Stimulated activated naive B cell treated with anti-CD40 and anti-IgM and Interleukin-4, amounts not matched to agents 10 μg/mL and 1 μg/mL and 100 μg/mL, for 72 hours (primary cell): Measurements from ENCODE around the gene PREP.

Experiments used
- ATAC-seq, 2 donors: fragments of 150-1000 bp; cut with Tn5 transposase; replicated peaks; 2 replicates each; pipeline ENCODE4 v1.10.0; 2021; ENCODE audit warnings: moderate library complexity in 1 of 2
- DNase-seq: peaks from one replicate; pipeline ENCODE4 v3.0.0; 2021
- H3K27ac Mint-ChIP-seq: one replicate; pipeline ENCODE4 v1.8.0; 2022; ENCODE audit warnings: mild to moderate bottlenecking, mixed read lengths
- H3K27me3 Mint-ChIP-seq, 2 donors: one replicate each; pipeline ENCODE4 v1.8.0; 2022; ENCODE audit warnings: mixed read lengths in 2 of 2
- H3K36me3 Mint-ChIP-seq, 2 donors: one replicate each; pipeline ENCODE4 v1.8.0; 2022; ENCODE audit warnings: mixed read lengths in 2 of 2, mild to moderate bottlenecking in 1 of 2
- H3K4me1 Mint-ChIP-seq, 2 donors: one replicate each; pipeline ENCODE4 v1.8.0; 2022; ENCODE audit warnings: mixed read lengths in 2 of 2, mild to moderate bottlenecking in 1 of 2
- H3K4me3 Mint-ChIP-seq, 2 donors: one replicate each; pipeline ENCODE4 v1.8.0; 2022; ENCODE audit warnings: mild to moderate bottlenecking in 2 of 2, mixed read lengths in 2 of 2, moderate library complexity in 1 of 2
- H3K9me3 Mint-ChIP-seq, 2 donors: one replicate each; pipeline ENCODE4 v1.8.0; 2022; ENCODE audit warnings: mixed read lengths in 2 of 2, mild to moderate bottlenecking in 1 of 2

PREP gene

GRCh38 chr6:105375797-105376196 is 27.1 kb downstream of the PREP start:
- no peak for ATAC-seq
- H3K27ac Mint-ChIP-seq = no peak overlapping the region
- DNase-seq = no peak
- H3K4me3 Mint-ChIP-seq = no peak overlapping the region
- peaks cover 29 to 45% of the 10 kb centered on the region in 2 donors for H3K36me3 Mint-ChIP-seq
- H3K9me3 Mint-ChIP-seq = no peaks in the 10 kb centered on the region
- H3K27me3 Mint-ChIP-seq = no peaks in the 10 kb centered on the region
- H3K4me1 Mint-ChIP-seq = peaks cover 5% of the 10 kb centered on the region in 2 donors

GRCh38 chr6:105374010-105374420 is 28.9 kb downstream of the PREP start:
- DNase-seq (no peak), ATAC-seq (no peak)
- no peaks in the 10 kb centered on the region for H3K4me1 Mint-ChIP-seq
- H3K4me3 Mint-ChIP-seq = no peak overlapping the region
- H3K36me3 Mint-ChIP-seq = peaks cover 37 to 46% of the 10 kb centered on the region in 2 donors
- H3K9me3 Mint-ChIP-seq = no peaks in the 10 kb centered on the region
- no peak overlapping the region for H3K27ac Mint-ChIP-seq
- no peaks in the 10 kb centered on the region for H3K27me3 Mint-ChIP-seq

- no peak for ATAC-seq
- H3K27ac Mint-ChIP-seq = no peak overlapping the region
- no peak for DNase-seq
- H3K27me3 Mint-ChIP-seq = no peaks in the 10 kb centered on the region
- no peaks in the 10 kb centered on the region for H3K9me3 Mint-ChIP-seq
- H3K36me3 Mint-ChIP-seq = peaks cover 40 to 50% of the 10 kb centered on the region in 2 donors
- H3K4me3 Mint-ChIP-seq = no peak overlapping the region
- no peaks in the 10 kb centered on the region for H3K4me1 Mint-ChIP-seq
These were observed 29.4 kb downstream of the PREP start for GRCh38 chr6:105373481-105373880.

- H3K9me3 Mint-ChIP-seq = no peaks in the 10 kb centered on the region
- H3K27me3 Mint-ChIP-seq = no peaks in the 10 kb centered on the region
- no peak overlapping the region for H3K4me3 Mint-ChIP-seq
- H3K36me3 Mint-ChIP-seq = peaks cover 40 to 51% of the 10 kb centered on the region in 2 donors
- H3K4me1 Mint-ChIP-seq = no peaks in the 10 kb centered on the region
- H3K27ac Mint-ChIP-seq = no peak overlapping the region
- DNase-seq (no peak), ATAC-seq (no peak)
These were observed 30.1 kb downstream of the PREP start for GRCh38 chr6:105372849-105373182.

GRCh38 chr6:105372142-105372848 is 30.6 kb downstream of the PREP start:
- Mint-ChIP-seq H3K9me3 (no peaks in the 10 kb centered on the region), H3K36me3 (peaks cover 37 to 51% of the 10 kb centered on the region in 2 donors), H3K27ac (no peak overlapping the region), H3K27me3 (no peaks in the 10 kb centered on the region), H3K4me3 (no peak overlapping the region), H3K4me1 (no peaks in the 10 kb centered on the region)
- DNase-seq (no peak), ATAC-seq (no peak)

- H3K4me3 Mint-ChIP-seq = no peak overlapping the region
- H3K4me1 Mint-ChIP-seq = no peaks in the 10 kb centered on the region
- DNase-seq (no peak), ATAC-seq (no peak)
- no peaks in the 10 kb centered on the region for H3K27me3 Mint-ChIP-seq
- H3K9me3 Mint-ChIP-seq = no peaks in the 10 kb centered on the region
- H3K27ac Mint-ChIP-seq = no peak overlapping the region
- H3K36me3 Mint-ChIP-seq = peaks cover 48 to 60% of the 10 kb centered on the region in 2 donors
These were observed 32.5 kb downstream of the PREP start for GRCh38 chr6:105370351-105370750.

GRCh38 chr6:105369145-105369544 is 33.7 kb downstream of the PREP start:
- no peaks in the 10 kb centered on the region for H3K27me3 Mint-ChIP-seq
- H3K9me3 Mint-ChIP-seq = no peaks in the 10 kb centered on the region
- no peaks in the 10 kb centered on the region for H3K4me1 Mint-ChIP-seq
- DNase-seq = no peak
- no peak for ATAC-seq
- H3K27ac Mint-ChIP-seq = no peak overlapping the region
- no peak overlapping the region for H3K4me3 Mint-ChIP-seq
- H3K36me3 Mint-ChIP-seq = peaks cover 53 to 59% of the 10 kb centered on the region in 2 donors

- Mint-ChIP-seq H3K9me3 (no peaks in the 10 kb centered on the region), H3K4me1 (peaks cover 0 to 3% of the 10 kb centered on the region in 2 donors), H3K27ac (no peak overlapping the region), H3K4me3 (no peak overlapping the region), H3K27me3 (no peaks in the 10 kb centered on the region), H3K36me3 (peaks cover 41 to 61% of the 10 kb centered on the region in 2 donors)
- no peak for DNase-seq
- no peak for ATAC-seq
These were observed 38.6 kb downstream of the PREP start for GRCh38 chr6:105364243-105364642.

GRCh38 chr6:105363100-105363754 is 39.7 kb downstream of the PREP start:
- ATAC-seq = no peak
- no peak overlapping the region for H3K27ac Mint-ChIP-seq
- H3K4me3 Mint-ChIP-seq = no peak overlapping the region
- H3K36me3 Mint-ChIP-seq = peaks cover 41 to 64% of the 10 kb centered on the region in 2 donors
- H3K4me1 Mint-ChIP-seq = peaks cover 0 to 3% of the 10 kb centered on the region in 2 donors
- DNase-seq = no peak
- no peaks in the 10 kb centered on the region for H3K27me3 Mint-ChIP-seq
- no peaks in the 10 kb centered on the region for H3K9me3 Mint-ChIP-seq

- no peak overlapping the region for H3K27ac Mint-ChIP-seq
- ATAC-seq = no peak
These were observed 43.2 kb downstream of the PREP start for GRCh38 chr6:105359419-105360370.

GRCh38 chr6:105357165-105357564 is 45.7 kb downstream of the PREP start:
- H3K9me3 Mint-ChIP-seq = peaks cover 6 to 8% of the 10 kb centered on the region in 2 donors
- peaks cover 49 to 62% of the 10 kb centered on the region in 2 donors for H3K36me3 Mint-ChIP-seq
- H3K4me1 Mint-ChIP-seq = peaks cover 0 to 3% of the 10 kb centered on the region in 2 donors
- DNase-seq (no peak), ATAC-seq (no peak)
- H3K27me3 Mint-ChIP-seq = no peaks in the 10 kb centered on the region
- no peak overlapping the region for H3K4me3 Mint-ChIP-seq
- H3K27ac Mint-ChIP-seq = no peak overlapping the region

More at GRCh38 chr6:105359419-105360370, 43.2 kb downstream of the PREP start:
- Mint-ChIP-seq H3K9me3 (peaks cover 6 to 8% of the 10 kb centered on the region in 2 donors), H3K36me3 (peaks cover 54 to 70% of the 10 kb centered on the region in 2 donors), H3K4me1 (peaks cover 0 to 3% of the 10 kb centered on the region in 2 donors), H3K27me3 (no peaks in the 10 kb centered on the region), H3K4me3 (no peak overlapping the region)
- no peak for DNase-seq

- no peaks in the 10 kb centered on the region for H3K27me3 Mint-ChIP-seq
- ATAC-seq (no peak), DNase-seq (no peak)
- H3K9me3 Mint-ChIP-seq = peaks cover 6% of the 10 kb centered on the region in 2 donors
- H3K36me3 Mint-ChIP-seq = peaks cover 46 to 63% of the 10 kb centered on the region in 2 donors
- no peak overlapping the region for H3K27ac Mint-ChIP-seq
- no peaks in the 10 kb centered on the region for H3K4me1 Mint-ChIP-seq
- H3K4me3 Mint-ChIP-seq = no peak overlapping the region
These were observed 50.8 kb downstream of the PREP start for GRCh38 chr6:105352037-105352617.

- no peaks in the 10 kb centered on the region for H3K27me3 Mint-ChIP-seq
- DNase-seq (no peak), ATAC-seq (no peak)
- H3K4me1 Mint-ChIP-seq = no peaks in the 10 kb centered on the region
- no peak overlapping the region for H3K4me3 Mint-ChIP-seq
- H3K9me3 Mint-ChIP-seq = no peaks in the 10 kb centered on the region
- peaks cover 33 to 57% of the 10 kb centered on the region in 2 donors for H3K36me3 Mint-ChIP-seq
- no peak overlapping the region for H3K27ac Mint-ChIP-seq
These were observed 54.0 kb downstream of the PREP start for GRCh38 chr6:105348897-105349296.

GRCh38 chr6:105346052-105346451 is 56.8 kb downstream of the PREP start:
- Mint-ChIP-seq H3K27me3 (no peaks in the 10 kb centered on the region), H3K9me3 (no peaks in the 10 kb centered on the region), H3K36me3 (peaks cover 38 to 64% of the 10 kb centered on the region in 2 donors), H3K4me3 (no peak overlapping the region), H3K4me1 (peaks cover 0 to 2% of the 10 kb centered on the region in 2 donors), H3K27ac (no peak overlapping the region)
- no peak for DNase-seq
- ATAC-seq = no peak
